Measurements from ENCODE around the gene DHRS4L2. TPM values are rescaled to one million over a fixed set of nuclear protein-coding genes. Genes with fewer than 3 reads are reported as not detected.
"Not testable (repeated sequence)": the region's sequence is repeated elsewhere in the genome, so short reads cannot be mapped to it uniquely, and the experiment has no call there.

DHRS4L2 gene
- total RNA-seq, 1 donor = 11.7 TPM

DNA sequence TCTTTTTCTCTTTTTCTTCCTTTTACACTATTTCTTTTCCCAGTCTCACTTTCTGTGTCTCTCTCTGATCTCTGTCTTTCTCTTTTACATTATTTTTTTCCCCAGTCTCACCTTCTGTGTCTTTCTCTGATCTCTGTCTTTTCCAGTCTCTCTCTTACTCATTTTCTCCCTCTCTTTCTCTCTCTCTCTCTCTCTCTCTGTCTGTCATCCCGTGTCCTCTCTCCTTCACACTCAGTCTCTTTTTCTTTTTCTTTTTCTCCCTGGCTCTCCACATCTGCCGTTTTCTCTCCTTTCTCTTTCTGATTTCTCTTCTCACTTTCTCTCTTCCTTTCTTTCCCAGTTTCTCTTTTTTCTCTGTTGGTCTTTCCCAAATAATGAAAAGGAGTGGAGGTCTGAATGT is 22.3 kb downstream of the DHRS4L2 start:
- no peak for DNase-seq (ENCODE audit: low read depth)
- TF ChIP-seq, protein P1, sequence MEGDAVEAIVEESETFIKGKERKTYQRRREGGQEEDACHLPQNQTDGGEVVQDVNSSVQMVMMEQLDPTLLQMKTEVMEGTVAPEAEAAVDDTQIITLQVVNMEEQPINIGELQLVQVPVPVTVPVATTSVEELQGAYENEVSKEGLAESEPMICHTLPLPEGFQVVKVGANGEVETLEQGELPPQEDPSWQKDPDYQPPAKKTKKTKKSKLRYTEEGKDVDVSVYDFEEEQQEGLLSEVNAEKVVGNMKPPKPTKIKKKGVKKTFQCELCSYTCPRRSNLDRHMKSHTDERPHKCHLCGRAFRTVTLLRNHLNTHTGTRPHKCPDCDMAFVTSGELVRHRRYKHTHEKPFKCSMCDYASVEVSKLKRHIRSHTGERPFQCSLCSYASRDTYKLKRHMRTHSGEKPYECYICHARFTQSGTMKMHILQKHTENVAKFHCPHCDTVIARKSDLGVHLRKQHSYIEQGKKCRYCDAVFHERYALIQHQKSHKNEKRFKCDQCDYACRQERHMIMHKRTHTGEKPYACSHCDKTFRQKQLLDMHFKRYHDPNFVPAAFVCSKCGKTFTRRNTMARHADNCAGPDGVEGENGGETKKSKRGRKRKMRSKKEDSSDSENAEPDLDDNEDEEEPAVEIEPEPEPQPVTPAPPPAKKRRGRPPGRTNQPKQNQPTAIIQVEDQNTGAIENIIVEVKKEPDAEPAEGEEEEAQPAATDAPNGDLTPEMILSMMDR (IDR thresholded peaks at IDR 0.05; ENCODE audit: insufficient read depth, low read depth, low read length) = no peak
- no peak overlapping the region for H3K4me3 ChIP-seq (ENCODE audit: low read depth, low read length)

DNA sequence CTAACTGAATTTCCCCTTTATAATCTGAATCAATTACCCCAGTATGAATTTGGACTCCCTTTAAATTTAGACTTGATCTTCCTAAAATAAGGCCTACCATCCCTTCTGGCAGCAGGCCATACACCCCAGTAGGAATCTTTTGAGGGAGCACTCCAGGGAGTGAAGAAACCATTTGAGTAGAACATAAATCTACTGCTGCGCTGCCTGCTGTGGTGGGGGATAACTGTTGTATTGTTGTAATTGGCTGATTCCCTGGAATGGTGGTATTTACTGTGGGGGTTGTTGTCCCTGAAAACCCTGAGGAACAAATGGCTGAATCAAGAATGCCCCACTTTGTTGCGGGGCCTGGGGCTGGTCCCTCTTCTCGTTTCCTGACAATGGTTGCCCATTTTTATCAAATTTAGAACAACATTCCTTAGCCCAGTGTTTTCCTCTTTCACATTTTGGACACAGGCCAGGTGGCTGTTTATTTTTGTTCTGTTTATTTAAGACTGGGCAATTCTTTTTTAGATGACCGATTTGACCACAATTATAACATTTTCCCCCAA is 24.1 kb downstream of the DHRS4L2 start:
- not testable (repeated sequence) for DNase-seq (ENCODE audit: low read depth); H3K4me3 ChIP-seq (ENCODE audit: low read depth, low read length)

DNA sequence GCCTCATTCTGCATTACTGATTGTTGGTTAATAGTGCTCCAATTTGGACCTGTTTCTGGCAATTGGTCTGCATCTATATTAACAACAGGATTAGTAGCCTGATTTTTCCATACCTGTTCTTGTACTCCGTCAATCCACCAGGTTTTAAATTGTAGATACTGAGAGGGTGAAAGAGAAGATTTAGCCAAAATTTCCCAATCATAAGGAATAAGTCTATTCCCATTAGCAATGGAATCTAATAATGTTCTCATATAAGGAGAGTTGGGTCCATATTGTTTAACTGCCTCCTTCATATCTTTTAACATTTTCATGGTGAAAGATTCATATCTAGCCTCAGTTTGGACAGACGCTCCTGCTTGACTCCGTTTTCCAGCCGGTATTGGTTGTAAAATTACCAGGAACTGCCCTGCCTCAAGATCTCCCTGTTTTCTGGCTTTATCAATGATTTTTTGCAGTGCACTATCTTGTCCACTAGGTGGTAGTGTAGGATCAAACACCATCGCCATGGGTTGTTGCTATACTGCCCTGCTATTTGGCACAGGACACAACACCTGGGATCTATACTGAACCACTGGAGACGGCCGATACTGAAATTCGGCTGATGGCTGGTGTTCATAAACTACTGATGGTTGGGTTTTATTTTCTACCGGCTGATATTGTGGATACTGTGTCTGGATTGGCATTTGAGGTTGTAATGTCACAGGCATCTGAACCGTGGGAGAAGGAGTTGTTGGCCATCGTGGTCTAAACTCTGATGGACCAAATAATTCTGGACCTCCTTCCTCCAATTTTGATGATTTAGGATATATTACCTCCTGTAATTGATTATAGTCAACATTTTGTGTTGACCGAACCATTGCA is 25.2 kb downstream of the DHRS4L2 start:
- DNase-seq (ENCODE audit: low read depth) = peak; percentile 74
- TF ChIP-seq, protein P1 (IDR thresholded peaks at IDR 0.05; ENCODE audit: insufficient read depth, low read depth, low read length) = peak; percentile 89
- no peak overlapping the region for H3K4me3 ChIP-seq (ENCODE audit: low read depth, low read length)

DNA sequence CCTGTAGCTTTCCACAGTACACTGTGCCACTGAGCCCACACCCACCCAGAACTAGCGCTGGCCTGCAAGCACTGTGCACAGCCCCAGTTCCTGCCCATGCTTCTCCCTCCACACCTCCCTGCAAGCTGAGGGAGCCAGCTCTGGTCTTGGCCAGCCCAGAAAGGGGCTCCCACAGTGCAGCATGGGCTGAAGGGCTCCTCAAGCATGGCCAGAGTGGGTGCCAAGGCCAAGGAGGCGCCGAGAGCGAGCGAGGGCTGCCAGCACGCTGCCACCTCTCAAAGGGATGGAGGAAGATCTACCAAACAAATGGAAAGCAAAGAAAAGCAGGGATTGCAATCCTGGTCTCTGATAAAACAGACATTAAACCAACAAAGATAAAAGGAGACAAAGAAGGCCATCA is 27.0 kb downstream of the DHRS4L2 start:
- DNase-seq (ENCODE audit: low read depth); H3K4me3 ChIP-seq (ENCODE audit: low read depth, low read length): not testable (repeated sequence)

DNA sequence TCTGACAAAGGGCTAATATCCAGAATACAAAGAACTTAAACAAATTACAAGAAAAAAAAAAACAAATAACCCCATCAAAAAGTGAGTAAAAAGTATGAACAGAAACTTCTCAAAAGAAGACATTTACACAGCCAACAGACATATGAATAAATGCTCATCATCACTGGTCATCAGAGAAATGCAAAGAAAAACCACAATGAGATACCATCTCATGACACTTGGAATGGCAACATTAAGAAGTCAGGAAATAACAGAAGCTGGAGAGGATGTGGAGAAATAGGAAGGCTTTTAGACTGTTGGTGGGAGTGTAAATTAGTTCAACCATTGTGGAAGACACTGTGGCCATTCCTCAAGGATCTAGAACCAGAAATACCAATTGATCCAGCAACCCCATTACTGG is 30.2 kb downstream of the DHRS4L2 start:
- DNase-seq (ENCODE audit: low read depth); H3K4me3 ChIP-seq (ENCODE audit: low read depth, low read length): not testable (repeated sequence)

DNA sequence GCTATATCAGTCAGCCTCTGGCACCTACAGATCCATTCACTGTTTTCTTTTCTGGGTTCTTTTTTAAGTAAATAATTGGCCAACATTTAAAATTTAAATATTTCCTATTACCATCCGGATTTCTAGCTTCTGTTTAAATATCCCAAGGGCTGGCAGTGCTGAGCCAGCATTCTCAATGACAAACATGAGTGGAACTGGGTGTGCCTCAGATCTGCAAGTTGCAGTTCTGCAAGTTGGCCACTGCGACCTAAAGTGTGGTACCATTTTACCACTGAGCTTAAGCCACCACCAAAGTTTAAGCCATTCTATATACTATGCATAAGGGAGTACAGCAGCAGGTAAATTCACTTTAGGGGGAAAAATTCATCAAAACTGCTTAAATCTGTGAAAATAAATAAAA is 31.2 kb downstream of the DHRS4L2 start:
- not testable (repeated sequence) for H3K4me3 ChIP-seq (ENCODE audit: low read depth, low read length); DNase-seq (ENCODE audit: low read depth)

DNA sequence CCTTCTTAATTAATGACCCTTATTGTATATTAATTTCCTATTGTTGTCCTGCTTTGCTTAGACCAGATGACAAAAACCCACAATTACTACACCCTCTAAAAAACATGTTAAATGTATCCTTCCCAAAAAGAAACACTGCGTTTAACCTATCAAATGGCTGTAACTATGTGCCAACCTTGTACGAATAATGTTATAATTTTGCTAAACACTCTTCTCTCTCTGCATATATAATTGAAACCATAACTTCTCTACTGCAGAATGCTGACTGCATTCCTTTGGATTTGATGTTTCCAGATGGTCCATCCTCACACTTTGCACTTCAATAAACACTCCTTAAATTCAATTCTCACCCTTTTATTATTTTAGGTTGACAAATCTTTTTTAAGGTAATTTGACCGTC is 31.8 kb downstream of the DHRS4L2 start:
- not testable (repeated sequence) for H3K4me3 ChIP-seq (ENCODE audit: low read depth, low read length); DNase-seq (ENCODE audit: low read depth)

DNA sequence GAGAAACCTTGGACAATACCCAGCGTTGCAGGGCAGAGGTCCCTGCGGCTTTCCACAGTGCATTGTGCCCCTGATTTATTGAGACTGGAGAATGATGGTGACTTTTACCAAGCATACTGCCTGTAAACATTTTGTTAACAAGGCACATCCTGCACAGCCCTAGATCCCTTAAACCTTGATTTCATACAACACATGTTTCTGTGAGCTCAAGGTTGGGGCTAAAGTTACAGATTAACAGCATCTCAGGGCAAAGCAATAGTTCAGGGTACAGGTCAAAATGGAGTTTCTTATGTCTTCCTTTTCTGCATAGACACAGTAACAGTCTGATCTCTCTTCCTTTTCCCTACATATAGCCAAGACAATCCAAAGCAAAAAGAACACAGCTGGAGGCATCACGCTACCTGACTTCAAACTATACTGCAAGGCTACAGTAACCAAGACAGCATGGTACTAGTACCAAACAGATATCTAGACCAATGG is 36.2 kb downstream of the DHRS4L2 start:
- not testable (repeated sequence) for H3K4me3 ChIP-seq (ENCODE audit: low read depth, low read length); DNase-seq (ENCODE audit: low read depth)

DNA sequence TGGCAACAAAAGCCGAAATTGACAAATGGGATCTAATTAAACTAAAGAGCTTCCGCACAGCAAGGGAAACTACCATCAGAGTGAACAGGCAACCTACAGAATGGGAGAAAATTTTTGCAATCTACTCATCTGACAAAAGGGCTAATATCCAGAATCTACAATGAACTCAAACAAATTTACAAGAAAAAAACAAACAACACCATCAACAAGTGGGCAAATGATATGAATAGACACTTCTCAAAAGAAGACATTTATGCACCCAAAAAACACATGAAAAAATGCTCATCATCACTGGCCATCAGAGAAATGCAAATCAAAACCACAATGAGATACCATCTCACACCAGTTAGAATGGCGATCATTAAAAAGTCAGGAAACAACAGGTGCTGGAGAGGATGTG is 41.0 kb downstream of the DHRS4L2 start:
- not testable (repeated sequence) for DNase-seq (ENCODE audit: low read depth); H3K4me3 ChIP-seq (ENCODE audit: low read depth, low read length)

DNA sequence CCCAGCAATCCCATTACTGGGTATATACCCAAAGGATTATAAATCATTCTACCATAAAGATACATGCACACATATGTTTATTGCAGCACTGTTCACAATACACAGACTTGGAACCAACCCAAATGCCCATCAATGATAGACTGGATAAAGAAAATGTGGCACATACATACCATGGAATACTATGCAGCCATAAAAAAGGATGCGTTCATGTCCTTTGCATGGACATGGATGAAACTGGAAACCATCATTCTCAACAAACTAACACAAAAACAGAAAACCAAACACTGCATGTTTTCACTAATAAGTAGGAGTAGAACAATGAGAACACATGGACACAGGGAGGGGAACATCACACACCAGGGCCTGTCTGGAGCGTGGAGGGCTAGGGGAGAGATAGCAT is 42.6 kb downstream of the DHRS4L2 start:
- H3K4me3 ChIP-seq (ENCODE audit: low read depth, low read length); DNase-seq (ENCODE audit: low read depth): not testable (repeated sequence)

DNA sequence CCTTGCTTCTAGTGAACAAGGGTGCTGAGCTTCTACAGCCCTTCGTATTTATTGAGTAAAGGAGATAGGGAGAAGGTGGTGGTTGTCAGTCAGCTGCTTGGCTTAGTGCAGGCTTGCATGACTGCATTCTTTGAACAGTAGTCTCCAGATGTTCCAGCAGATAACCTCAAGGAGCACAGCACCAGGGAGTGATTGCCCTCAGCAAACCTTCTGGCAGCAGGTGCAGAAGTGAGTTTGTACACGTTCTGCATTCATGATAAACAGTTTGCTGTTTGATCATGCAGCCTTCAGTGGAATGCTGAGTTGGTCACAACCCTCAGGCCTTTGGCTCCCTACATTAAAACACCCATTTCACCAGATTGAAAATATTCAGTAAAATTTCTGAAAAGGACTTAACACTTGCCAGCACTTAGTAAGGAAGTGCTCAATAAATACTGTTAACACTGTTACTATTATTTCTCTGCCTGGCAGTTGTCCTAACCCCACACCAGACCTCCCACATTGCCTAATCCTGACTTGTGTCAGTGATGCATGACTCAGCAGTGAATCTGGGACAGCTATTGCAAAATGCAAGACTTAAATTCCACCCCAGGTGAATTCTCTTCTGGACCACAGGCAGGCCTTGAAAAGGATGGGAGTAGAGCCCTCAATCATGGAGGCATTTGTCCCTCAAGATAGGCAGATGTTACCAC is 44.1 kb downstream of the DHRS4L2 start:
- H3K4me3 ChIP-seq (ENCODE audit: low read depth, low read length) = no peak overlapping the region
- DNase-seq (ENCODE audit: low read depth) = peak; percentile 88
- TF ChIP-seq, protein P1 (IDR thresholded peaks at IDR 0.05; ENCODE audit: insufficient read depth, low read depth, low read length) = no peak

DNA sequence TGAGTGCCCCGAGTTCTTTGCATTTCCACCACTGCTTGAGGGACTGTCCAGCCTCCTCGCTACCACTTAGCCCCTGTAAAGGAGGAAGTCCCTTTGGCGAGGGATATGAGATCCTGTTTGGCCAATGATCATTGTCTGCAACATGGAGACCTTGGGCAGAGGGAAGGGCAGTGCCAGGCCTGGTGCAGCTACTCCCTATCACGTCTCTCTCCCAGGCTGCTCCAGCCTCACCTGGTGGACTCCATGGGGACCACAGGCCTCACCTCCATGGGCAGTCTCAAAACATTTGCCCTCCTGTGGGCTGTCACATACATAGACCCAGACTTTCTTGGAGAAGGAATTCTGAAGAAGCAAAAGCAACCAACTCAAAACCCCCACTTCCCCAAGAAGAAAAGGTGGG is 47.0 kb downstream of the DHRS4L2 start:
- H3K4me3 ChIP-seq (ENCODE audit: low read depth, low read length) = peak overlapping the region; percentile 62
- not testable (repeated sequence) for DNase-seq (ENCODE audit: low read depth)
